ENCODE measurements around the gene MUC4. TPM values are rescaled to one million over a fixed set of nuclear protein-coding genes. Genes with fewer than 3 reads are reported as not detected.

Gene MUC4
- total and polyA plus RNA-seq, 9 of the 15 experiments (the other 6 are each of a cell fraction or from before 2014, with no cell fraction given): under 0.01 to 0.21 (median 0.10) TPM; not detected in 4

- TF ChIP-seq ZHX1 (conservative IDR thresholded peaks at IDR 0.05; ENCODE audit: low read length): no peak
- no peak for TF ChIP-seq ETS2 (tag; IDR thresholded peaks at IDR 0.05; ENCODE audit: borderline replicate concordance, poor library complexity, severe bottlenecking)
- TF ChIP-seq TRIM24 (IDR thresholded peaks at IDR 0.05): no peak
- TF ChIP-seq ATF1 (CRISPR knock-in tag; IDR thresholded peaks at IDR 0.05): no peak
- peak; percentile 38; the same call in 1 of the 2 replicates for TF ChIP-seq ATF1 (tag; IDR thresholded peaks at IDR 0.05)
- 0 out of 4 replicates have a peak, but pooled peaks of 1 of the 2 experiments have one; percentile 36 for TF ChIP-seq FOXA3 (CRISPR knock-in tag; conservative IDR thresholded peaks at IDR 0.05 in 1 of 2, IDR thresholded peaks at IDR 0.05 in 1 of 2)
- TF ChIP-seq SMC3 (conservative IDR thresholded peaks at IDR 0.05; ENCODE audit: insufficient read depth, low read depth, low read length): 0 out of 2 replicates have a peak, but pooled peaks have one; percentile 3
- 0 out of 2 replicates have a peak, but pooled peaks have one; percentile 11 for TF ChIP-seq NKRF (IDR thresholded peaks at IDR 0.05; ENCODE audit: borderline replicate concordance)
- no peak for TF ChIP-seq AFF1 (IDR thresholded peaks at IDR 0.05; ENCODE audit: low read depth in 1 of 2, partially characterized antibody in 2 of 2)
- no peak for TF ChIP-seq NEUROD1 (IDR thresholded peaks at IDR 0.05; ENCODE audit: borderline replicate concordance, low read depth, low read length, partially characterized antibody)
- no peak for TF ChIP-seq ZNF24 (IDR thresholded peaks at IDR 0.05)
- no peak for TF ChIP-seq MCM5 (IDR thresholded peaks at IDR 0.05; ENCODE audit: low read depth)
- no peak for TF ChIP-seq ZNF699 (CRISPR knock-in tag; IDR thresholded peaks at IDR 0.05; ENCODE audit: insufficient replicate concordance)
- TF ChIP-seq HBP1 (CRISPR knock-in tag; IDR thresholded peaks at IDR 0.05): 0 out of 2 replicates have a peak, but pooled peaks have one; percentile 35
- no peak for TF ChIP-seq PTRF (tag; IDR thresholded peaks at IDR 0.05)
- peak; percentile 17; the same call in 1 of the 2 replicates for TF ChIP-seq CEBPG (CRISPR knock-in tag; IDR thresholded peaks at IDR 0.05)
- no peak for TF ChIP-seq CEBPG (tag; conservative IDR thresholded peaks at IDR 0.05 in 1 of 2, IDR thresholded peaks at IDR 0.05 in 1 of 2)
- peak; percentile 11 for TF ChIP-seq SMAD1 (IDR thresholded peaks at IDR 0.05; ENCODE audit: low read depth, low read length, partially characterized antibody)
Measured at GRCh38 chr3:195699388-195699771, 112.3 kb downstream of the MUC4 start (continued).

Data from K562 (cell line).